ENCODE measurements around the gene PITRM1. TPM values are rescaled to one million over a fixed set of nuclear protein-coding genes. Genes with fewer than 3 reads are reported as not detected.
"Not testable (repeated sequence)": the region's sequence is repeated elsewhere in the genome, so short reads cannot be mapped to it uniquely, and the experiment has no call there.

Gene PITRM1
- total RNA-seq, 2 experiments from 2014 or later, result 34.6 to 40.3 TPM

- no peak for TF ChIP-seq EZH2phosphoT487 (IDR thresholded peaks at IDR 0.05; ENCODE audit: borderline replicate concordance, low read depth, low read length)
- TF ChIP-seq CTCF (conservative IDR thresholded peaks at IDR 0.05; ENCODE audit: low read length), result no peak
- no peak overlapping the region for H3K27ac ChIP-seq (ENCODE audit: low read depth, low read length, poor library complexity, severe bottlenecking)
- DNase-seq (ENCODE audit: low spot score), result no peak
- peaks cover 85% of the 10 kb centered on the region for H3K36me3 ChIP-seq (ENCODE audit: insufficient read depth, low read length)
- BruUV-seq (replicated peaks), result no TSS peak
- H3K4me2 ChIP-seq (ENCODE audit: low read length), result no peak overlapping the region
- no peak overlapping the region for H3K4me3 ChIP-seq (ENCODE audit: low read depth, low read length, poor library complexity, severe bottlenecking)
- H3K4me1 ChIP-seq (ENCODE audit: insufficient read depth, low read length, poor library complexity, severe bottlenecking), result no peaks in the 10 kb centered on the region
- no peaks in the 10 kb centered on the region for H3K9me2 ChIP-seq (ENCODE audit: insufficient read depth, low read length)
- no peaks in the 10 kb centered on the region for H3K9me3 ChIP-seq (ENCODE audit: low read length)
- ChIA-PET POLR2A (no interaction called here), CTCF (ENCODE audit: unreplicated experiment) (no interaction called here)
- no peak overlapping the region for H2AFZ ChIP-seq (ENCODE audit: low read length)
- no peaks in the 10 kb centered on the region for H3K79me2 ChIP-seq (ENCODE audit: insufficient read depth, low read depth, low read length)
- no peaks in the 10 kb centered on the region for H4K20me1 ChIP-seq (ENCODE audit: insufficient read depth, low read length)
- intact Hi-C loops (cut with micrococcal nuclease; ENCODE audit: unreplicated experiment), result no loop called here
Observed at GRCh38 chr10:3106928-3107425, 65.6 kb downstream of the PITRM1 start.

DNA sequence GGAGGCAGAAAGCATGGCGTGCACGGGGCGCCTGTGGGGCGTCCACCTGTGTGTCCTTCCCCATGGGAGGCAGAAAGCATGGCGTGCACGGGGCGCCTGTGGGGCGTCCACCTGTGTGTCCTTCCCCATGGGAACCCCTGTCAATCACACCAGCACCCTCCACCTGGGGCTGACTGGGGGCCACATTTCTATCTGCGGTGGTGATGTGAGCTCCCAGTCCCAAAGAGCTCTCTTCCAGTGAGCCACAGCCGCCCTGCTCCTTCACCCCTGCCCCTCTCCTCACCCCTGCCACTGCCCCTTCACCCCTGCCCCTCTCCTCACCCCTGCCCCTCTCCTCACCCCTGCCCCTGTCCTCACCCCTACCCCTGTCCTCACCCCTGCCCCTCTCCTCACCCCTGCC is 66.3 kb downstream of the PITRM1 start:
- H3K4me3 ChIP-seq (ENCODE audit: low read depth, low read length, poor library complexity, severe bottlenecking); H2AFZ ChIP-seq (ENCODE audit: low read length); H4K20me1 ChIP-seq (ENCODE audit: insufficient read depth, low read length); intact Hi-C loops (cut with micrococcal nuclease; ENCODE audit: unreplicated experiment); CTCF ChIA-PET (ENCODE audit: unreplicated experiment); H3K4me1 ChIP-seq (ENCODE audit: insufficient read depth, low read length, poor library complexity, severe bottlenecking); DNase-seq (ENCODE audit: low spot score); BruUV-seq (replicated peaks); H3K4me2 ChIP-seq (ENCODE audit: low read length); POLR2A ChIA-PET; H3K9me3 ChIP-seq (ENCODE audit: low read length); H3K79me2 ChIP-seq (ENCODE audit: insufficient read depth, low read depth, low read length); H3K9me2 ChIP-seq (ENCODE audit: insufficient read depth, low read length); H3K27ac ChIP-seq (ENCODE audit: low read depth, low read length, poor library complexity, severe bottlenecking): not testable (repeated sequence)
- peaks cover 83% of the 10 kb centered on the region for H3K36me3 ChIP-seq (ENCODE audit: insufficient read depth, low read length)

DNA sequence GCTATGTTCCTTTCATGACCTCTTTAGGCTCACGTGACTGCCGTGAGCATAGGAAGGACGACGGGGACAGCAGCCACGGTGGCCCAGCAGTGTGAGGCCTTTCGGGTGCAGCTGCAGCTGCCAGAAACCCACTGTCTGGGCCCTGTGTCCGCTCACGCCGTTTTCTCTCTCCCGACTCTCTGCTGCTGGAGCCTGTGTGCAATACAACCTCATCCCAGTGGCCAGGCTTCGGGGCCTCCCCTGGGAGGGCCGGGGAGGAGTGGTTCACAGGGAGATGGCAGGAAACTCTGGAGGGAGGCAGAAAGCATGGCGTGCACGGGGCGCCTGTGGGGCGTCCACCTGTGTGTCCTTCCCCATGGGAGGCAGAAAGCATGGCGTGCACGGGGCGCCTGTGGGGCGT is 66.7 kb downstream of the PITRM1 start:
- Histone ChIP-seq H3K36me3 (ENCODE audit: insufficient read depth, low read length) (peaks cover 83% of the 10 kb centered on the region), H3K27ac (ENCODE audit: low read depth, low read length, poor library complexity, severe bottlenecking) (no peak overlapping the region), H3K79me2 (ENCODE audit: insufficient read depth, low read depth, low read length) (no peaks in the 10 kb centered on the region), H3K4me1 (ENCODE audit: insufficient read depth, low read length, poor library complexity, severe bottlenecking) (no peaks in the 10 kb centered on the region), H3K9me2 (ENCODE audit: insufficient read depth, low read length) (no peaks in the 10 kb centered on the region), H4K20me1 (ENCODE audit: insufficient read depth, low read length) (no peaks in the 10 kb centered on the region), H3K4me2 (ENCODE audit: low read length) (no peak overlapping the region), H2AFZ (ENCODE audit: low read length) (no peak overlapping the region), H3K9me3 (ENCODE audit: low read length) (no peaks in the 10 kb centered on the region), H3K4me3 (ENCODE audit: low read depth, low read length, poor library complexity, severe bottlenecking) (no peak overlapping the region)
- POLR2A ChIA-PET, result no interaction called here
- no peak for DNase-seq (ENCODE audit: low spot score)
- intact Hi-C loops (cut with micrococcal nuclease; ENCODE audit: unreplicated experiment), result no loop called here
- CTCF ChIA-PET (ENCODE audit: unreplicated experiment), result no interaction called here
- TF ChIP-seq EZH2phosphoT487 (IDR thresholded peaks at IDR 0.05; ENCODE audit: borderline replicate concordance, low read depth, low read length) (no peak), CTCF (conservative IDR thresholded peaks at IDR 0.05; ENCODE audit: low read length) (no peak)
- no TSS peak for BruUV-seq (replicated peaks)
